HCT116 (cell line): ENCODE measurements around the gene HEATR5A. TPM values are rescaled to one million over a fixed set of nuclear protein-coding genes. Genes with fewer than 3 reads are reported as not detected.

Source experiments
- ATAC-seq: fragments of 200-7000 bp; cut with Tn5 transposase; 2 replicates; pipeline ENCODE4 v1.9.1; 2020; ENCODE audit warnings: mild to moderate bottlenecking, moderate library complexity
- BruUV-seq: library from RNA; stranded (reverse); fragments of 400-500 nt; replicated peaks from 2 replicates; lab custom pipeline; 2021; lab: Mats Ljungman, UMichigan
- CTCF ChIA-PET: fragments of 300-600 bp; sonication (Branson Sonifier 250); formaldehyde crosslinking; loops from one replicate; lab custom pipeline; 2021; ENCODE audit warnings: antibody characterized with exemption; lab: Charles Lee
- POLR2A ChIA-PET: fragments of 300-600, 350-600 bp; sonication (Branson Sonifier 250); formaldehyde crosslinking; loops from one replicate; lab custom pipeline; 2021; ENCODE audit warnings: antibody characterized with exemption; lab: Charles Lee
- RAD21 ChIA-PET, 2 experiments: fragments of 300-600 bp; sonication (Branson Sonifier 250); formaldehyde crosslinking; loops; one replicate each; lab custom pipeline; 2023; ENCODE audit warnings: low total read pairs in 2 of 2; ENCODE audit not compliant: uncharacterized antibody in 2 of 2, unreplicated experiment in 2 of 2, low non-redundant PET in 1 of 2; lab: Charles Lee
- DNase-seq: peaks from one replicate; pipeline ENCODE4 v3.0.0-alpha.2; 2010; ENCODE audit warnings: low read depth, low spot score
- H2AFZ ChIP-seq: fragments of 200-600 bp; shearing (Covaris generic), sonication (generic); 2 replicates; pipeline ENCODE4 v1.6.1; 2017; ENCODE audit warnings: low read depth, mixed run types, mixed read lengths, antibody characterized with exemption, low read length; ENCODE audit not compliant: poor library complexity, severe bottlenecking
- H3K27ac ChIP-seq: 2 replicates; pipeline ENCODE4 v1.5.1; 2012; ENCODE audit warnings: low read depth, low read length
- H3K27me3 ChIP-seq: fragments of 200-600 bp; sonication (generic); 2 replicates; pipeline ENCODE4 v1.6.1; 2016; ENCODE audit warnings: mixed run types, low read length, mixed read lengths; ENCODE audit not compliant: insufficient read depth
- H3K36me3 ChIP-seq, 2 experiments: fragments of 200-500 bp in 1 of 2; fragments of 200-600 bp in 1 of 2; sonication (Bioruptor generic) in 1 of 2; sonication (generic) in 1 of 2; 2 replicates each; pipeline versions ENCODE4 v1.5.1 to v1.6.1; 2014 to 2016; ENCODE audit warnings: low read length in 2 of 2, inconsistent platforms in 1 of 2, mixed read lengths in 1 of 2, mixed run types in 1 of 2; ENCODE audit not compliant: insufficient read depth in 2 of 2, control insufficient read depth in 1 of 2
- H3K4me1 ChIP-seq, 2 experiments: fragments of 200-600 bp in 1 of 2; sonication (generic) in 1 of 2; 2 replicates each; pipeline versions ENCODE4 v1.5.1 to v1.6.1; 2012 to 2017; ENCODE audit warnings: low read length in 2 of 2, inconsistent platforms in 1 of 2, mild to moderate bottlenecking in 1 of 2, mixed read lengths in 1 of 2, mixed run types in 1 of 2, moderate library complexity in 1 of 2; ENCODE audit not compliant: insufficient read depth in 2 of 2, control insufficient read depth in 1 of 2
- H3K4me2 ChIP-seq: fragments of 200-600 bp; sonication (generic); 2 replicates; pipeline ENCODE4 v1.6.1; 2017; ENCODE audit warnings: mixed run types, low read length, mixed read lengths
- H3K4me3 ChIP-seq, 2 experiments: fragments of 200-600 bp in 1 of 2; sonication (generic) in 1 of 2; replicated peaks in 1 of 2; 2 replicates each; pipeline ENCODE4 v1.5.1; 2011 to 2016; ENCODE audit warnings: low read length in 2 of 2, control low read depth in 1 of 2, low read depth in 1 of 2, mild to moderate bottlenecking in 1 of 2, mixed read lengths in 1 of 2, mixed run types in 1 of 2
- H3K79me2 ChIP-seq: fragments of 200-600 bp; sonication (generic); 2 replicates; pipeline ENCODE4 v1.6.1; 2017; ENCODE audit warnings: mild to moderate bottlenecking, mixed run types, low read length, moderate library complexity, mixed read lengths; ENCODE audit not compliant: insufficient read depth
- H3K9ac ChIP-seq: fragments of 200-600 bp; sonication (generic); 2 replicates; pipeline ENCODE4 v1.6.1; 2016; ENCODE audit warnings: low read length, mixed read lengths
- H3K9me2 ChIP-seq: fragments of 200-600 bp; sonication (generic), shearing (Covaris generic); 2 replicates; pipeline ENCODE4 v1.6.1; 2017; ENCODE audit warnings: mixed run types, mild to moderate bottlenecking, moderate library complexity; ENCODE audit not compliant: insufficient read depth
- H3K9me3 ChIP-seq, 2 experiments: fragments of 200-500 bp in 1 of 2; fragments of 200-600 bp in 1 of 2; sonication (Bioruptor generic) in 1 of 2; sonication (generic) in 1 of 2; 2 replicates each; pipeline ENCODE4 v1.6.1; 2014 to 2017; ENCODE audit warnings: low read length in 2 of 2, mixed read lengths in 2 of 2, inconsistent platforms in 1 of 2, low read depth in 1 of 2, mild to moderate bottlenecking in 1 of 2, mixed run types in 1 of 2, moderate library complexity in 1 of 2; ENCODE audit not compliant: control insufficient read depth in 1 of 2, insufficient read depth in 1 of 2
- H4K20me1 ChIP-seq: fragments of 200-600 bp; sonication (generic), shearing (Covaris generic); 2 replicates; pipeline ENCODE4 v1.6.1; 2017; ENCODE audit warnings: mixed run types, mild to moderate bottlenecking, moderate library complexity; ENCODE audit not compliant: insufficient read depth
- CBX3 ChIP-seq: IDR thresholded peaks from 2 replicates; pipeline ENCODE4 v1.6.1; 2012; ENCODE audit warnings: low read depth
- CEBPB ChIP-seq: IDR thresholded peaks from 2 replicates; pipeline ENCODE4 v1.6.1; 2012; ENCODE audit warnings: low read depth
- EGR1 ChIP-seq: IDR thresholded peaks from 2 replicates; pipeline ENCODE4 v1.6.1; 2012; ENCODE audit warnings: low read depth
- ELF1 ChIP-seq: IDR thresholded peaks from 2 replicates; pipeline ENCODE4 v1.6.1; 2012; ENCODE audit warnings: low read depth, borderline replicate concordance
- EZH2 ChIP-seq: fragments of 200-600 bp; sonication (generic); IDR thresholded peaks from 2 replicates; pipeline ENCODE4 v1.6.1; 2017; ENCODE audit warnings: antibody characterized with exemption, mixed run types
- FOSL1 ChIP-seq: IDR thresholded peaks from 2 replicates; pipeline ENCODE4 v1.6.1; 2012; ENCODE audit warnings: low read depth
- JUND ChIP-seq: IDR thresholded peaks from 2 replicates; pipeline ENCODE4 v1.6.1; 2012
- POLR2A ChIP-seq: IDR thresholded peaks from 2 replicates; pipeline ENCODE4 v1.7.0; 2011; ENCODE audit warnings: borderline replicate concordance; ENCODE audit not compliant: insufficient read depth, insufficient read length; ENCODE audit errors: extremely low read depth
- RAD21 ChIP-seq: IDR thresholded peaks from 2 replicates; pipeline ENCODE4 v1.6.1; 2012; ENCODE audit warnings: low read depth, mild to moderate bottlenecking
- SP1 ChIP-seq: IDR thresholded peaks from 2 replicates; pipeline ENCODE4 v1.6.1; 2012; ENCODE audit warnings: low read depth
- SRF ChIP-seq: IDR thresholded peaks from 2 replicates; pipeline ENCODE4 v1.6.1; 2012; ENCODE audit warnings: low read depth
- YY1 ChIP-seq: IDR thresholded peaks from 2 replicates; pipeline ENCODE4 v1.6.1; 2011; ENCODE audit warnings: low read length, low read depth, moderate library complexity, mild to moderate bottlenecking; ENCODE audit not compliant: insufficient replicate concordance; ENCODE audit errors: extremely low read depth
- intact Hi-C: fragments of 100-400 bp; cut with micrococcal nuclease; formaldehyde crosslinking; loops from 2 replicates; pipeline ENCODE4 v1.10.0; 2022
- total RNA-seq: library from RNA; stranded (reverse); gene quantifications from one replicate; pipeline ENCODE4 v1.2.1, GENCODE V29; 2021; ENCODE audit not compliant: unreplicated experiment
- TF ChIP-seq, protein P1 (sequence below), 3 experiments: fragments of 200-600 bp in 1 of 3; sonication (generic) in 1 of 3; IDR thresholded peaks in 2 of 3; conservative IDR thresholded peaks in 1 of 3; 2 replicates each; pipeline ENCODE4 v1.5.1; 2012 to 2017; ENCODE audit warnings: low read depth in 2 of 3, low read length in 2 of 3, antibody characterized with exemption in 1 of 3, borderline replicate concordance in 1 of 3, control low read depth in 1 of 3, mild to moderate bottlenecking in 1 of 3, mixed read lengths in 1 of 3, mixed run types in 1 of 3, moderate library complexity in 1 of 3; ENCODE audit not compliant: insufficient read depth in 1 of 3
- TF ChIP-seq, protein P2 (sequence below): IDR thresholded peaks from 2 replicates; pipeline ENCODE4 v1.6.1; 2012
- TF ChIP-seq, protein P3 (sequence below): IDR thresholded peaks from 2 replicates; pipeline ENCODE4 v1.6.1; 2012

Gene HEATR5A
- total RNA-seq, 1 experiment from 2014 or later: 20.9 TPM

DNA sequence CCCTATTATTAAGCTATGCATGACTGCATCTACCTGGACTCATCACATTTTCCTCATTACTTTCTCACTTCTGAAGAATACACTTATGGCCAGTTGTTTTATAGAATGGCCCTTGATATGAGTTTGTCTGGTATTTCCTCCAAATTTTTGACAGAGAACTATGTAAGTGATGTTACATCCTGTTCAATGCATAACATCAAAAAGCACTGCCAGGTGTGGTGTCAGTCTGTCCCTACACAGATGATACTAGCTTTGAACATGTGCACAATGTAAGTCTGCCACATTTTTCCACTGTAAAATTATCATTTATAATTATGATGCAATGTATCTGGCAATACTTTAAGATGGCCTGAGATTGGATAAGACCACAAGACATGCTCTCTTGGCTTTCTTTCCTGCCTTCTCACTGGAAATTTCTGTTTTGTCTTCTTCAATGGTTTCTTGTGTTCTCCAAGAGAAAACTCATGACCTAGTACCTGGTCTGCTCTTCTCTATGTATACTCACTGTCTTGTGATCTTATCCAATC, 28.3 kb downstream of the HEATR5A start:
- Histone ChIP-seq H3K27ac (no peak overlapping the region), H3K4me3 (no peak overlapping the region), H2AFZ (no peak overlapping the region), H3K79me2 (no peaks in the 10 kb centered on the region), H4K20me1 (no peaks in the 10 kb centered on the region), H3K36me3 (no peaks in the 10 kb centered on the region), H3K9me2 (no peaks in the 10 kb centered on the region), H3K9me3 (no peaks in the 10 kb centered on the region), H3K4me2 (no peak overlapping the region), H3K9ac (no peak overlapping the region), H3K27me3 (no peaks in the 10 kb centered on the region), H3K4me1 (no peaks in the 10 kb centered on the region)
- TF ChIP-seq CEBPB: no peak
- TF ChIP-seq JUND: no peak
- TF ChIP-seq, protein P1, sequence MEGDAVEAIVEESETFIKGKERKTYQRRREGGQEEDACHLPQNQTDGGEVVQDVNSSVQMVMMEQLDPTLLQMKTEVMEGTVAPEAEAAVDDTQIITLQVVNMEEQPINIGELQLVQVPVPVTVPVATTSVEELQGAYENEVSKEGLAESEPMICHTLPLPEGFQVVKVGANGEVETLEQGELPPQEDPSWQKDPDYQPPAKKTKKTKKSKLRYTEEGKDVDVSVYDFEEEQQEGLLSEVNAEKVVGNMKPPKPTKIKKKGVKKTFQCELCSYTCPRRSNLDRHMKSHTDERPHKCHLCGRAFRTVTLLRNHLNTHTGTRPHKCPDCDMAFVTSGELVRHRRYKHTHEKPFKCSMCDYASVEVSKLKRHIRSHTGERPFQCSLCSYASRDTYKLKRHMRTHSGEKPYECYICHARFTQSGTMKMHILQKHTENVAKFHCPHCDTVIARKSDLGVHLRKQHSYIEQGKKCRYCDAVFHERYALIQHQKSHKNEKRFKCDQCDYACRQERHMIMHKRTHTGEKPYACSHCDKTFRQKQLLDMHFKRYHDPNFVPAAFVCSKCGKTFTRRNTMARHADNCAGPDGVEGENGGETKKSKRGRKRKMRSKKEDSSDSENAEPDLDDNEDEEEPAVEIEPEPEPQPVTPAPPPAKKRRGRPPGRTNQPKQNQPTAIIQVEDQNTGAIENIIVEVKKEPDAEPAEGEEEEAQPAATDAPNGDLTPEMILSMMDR (IDR thresholded peaks at IDR 0.05 in 2 of 3, conservative IDR thresholded peaks at IDR 0.05 in 1 of 3; ENCODE audit: borderline replicate concordance in 1 of 3, insufficient read depth in 1 of 3, low read depth in 2 of 3, low read length in 2 of 3): no peak
- no peak for TF ChIP-seq RAD21
- TF ChIP-seq EZH2: no peak
- no peak for TF ChIP-seq EGR1
- TF ChIP-seq CBX3: no peak
- TF ChIP-seq YY1: no peak
- TF ChIP-seq POLR2A: no peak
- no peak for TF ChIP-seq SP1
- TF ChIP-seq, protein P2, sequence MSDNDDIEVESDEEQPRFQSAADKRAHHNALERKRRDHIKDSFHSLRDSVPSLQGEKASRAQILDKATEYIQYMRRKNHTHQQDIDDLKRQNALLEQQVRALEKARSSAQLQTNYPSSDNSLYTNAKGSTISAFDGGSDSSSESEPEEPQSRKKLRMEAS: no peak
- no peak for TF ChIP-seq SRF
- no peak for TF ChIP-seq ELF1
- TF ChIP-seq, protein P3, sequence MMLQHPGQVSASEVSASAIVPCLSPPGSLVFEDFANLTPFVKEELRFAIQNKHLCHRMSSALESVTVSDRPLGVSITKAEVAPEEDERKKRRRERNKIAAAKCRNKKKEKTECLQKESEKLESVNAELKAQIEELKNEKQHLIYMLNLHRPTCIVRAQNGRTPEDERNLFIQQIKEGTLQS: no peak
- no peak for TF ChIP-seq FOSL1
- ChIA-PET CTCF (no interaction called here), RAD21 (no interaction called here), POLR2A (interaction anchor here (1.0 kb wide), 1 partner anchor 28 kb away, joined by 3 read pairs; the partner anchor contains the start of gene HEATR5A)
- intact Hi-C loops: no loop called here
- no peak for DNase-seq
- no TSS peak for BruUV-seq
- ATAC-seq: no peak
